Measurements from ENCODE around the gene CCDC97. TPM values are rescaled to one million over a fixed set of nuclear protein-coding genes. Genes with fewer than 3 reads are reported as not detected.

The CCDC97 gene
- total RNA-seq, 2 experiments from 2014 or later, result 15.0 to 36.6 TPM

GRCh38 chr19:41324231-41324702, 14.3 kb downstream of the CCDC97 start:
- no peaks in the 10 kb centered on the region for H3K9me2 ChIP-seq (ENCODE audit: insufficient read depth, low read length)
- peaks cover 51% of the 10 kb centered on the region for H3K4me1 ChIP-seq (ENCODE audit: insufficient read depth, low read length, poor library complexity, severe bottlenecking)
- POLR2A ChIA-PET, result interaction anchor here (0.5 to 0.6 kb wide), 2 partner anchors 24 to 27 kb away, joined by 3 read pairs; no protein-coding TSS in a partner anchor
- TSS peak; percentile 77 for BruUV-seq (replicated peaks)
- H3K36me3 ChIP-seq (ENCODE audit: insufficient read depth, low read length), result peaks cover 61% of the 10 kb centered on the region
- H3K27ac ChIP-seq (ENCODE audit: low read depth, low read length, poor library complexity, severe bottlenecking), result peak overlapping the region; percentile 79
- intact Hi-C loops (cut with micrococcal nuclease; ENCODE audit: unreplicated experiment), result no loop called here
- no peak for TF ChIP-seq CTCF (conservative IDR thresholded peaks at IDR 0.05; ENCODE audit: low read length)
- no peak for TF ChIP-seq EZH2phosphoT487 (IDR thresholded peaks at IDR 0.05; ENCODE audit: borderline replicate concordance, low read depth, low read length)
- CTCF ChIA-PET (ENCODE audit: unreplicated experiment), result no interaction called here
- H2AFZ ChIP-seq (ENCODE audit: low read length), result no peak overlapping the region
- no peaks in the 10 kb centered on the region; the same call in 1 of the 2 replicates for H4K20me1 ChIP-seq (ENCODE audit: insufficient read depth, low read length)
- H3K79me2 ChIP-seq (ENCODE audit: insufficient read depth, low read depth, low read length), result no peaks in the 10 kb centered on the region
- no peaks in the 10 kb centered on the region for H3K9me3 ChIP-seq (ENCODE audit: low read length)
- no peak overlapping the region for H3K4me3 ChIP-seq (ENCODE audit: low read depth, low read length, poor library complexity, severe bottlenecking)
- no peak for DNase-seq (ENCODE audit: low spot score)
- no peak overlapping the region for H3K4me2 ChIP-seq (ENCODE audit: low read length)

GRCh38 chr19:41324921-41325639, 15.1 kb downstream of the CCDC97 start:
- Histone ChIP-seq H3K4me1 (ENCODE audit: insufficient read depth, low read length, poor library complexity, severe bottlenecking) (peaks cover 53% of the 10 kb centered on the region), H3K4me2 (ENCODE audit: low read length) (peak overlapping the region; percentile 88; the same call in 1 of the 2 replicates), H3K27ac (ENCODE audit: low read depth, low read length, poor library complexity, severe bottlenecking) (peak overlapping the region; percentile 79), H3K79me2 (ENCODE audit: insufficient read depth, low read depth, low read length) (no peaks in the 10 kb centered on the region), H3K4me3 (ENCODE audit: low read depth, low read length, poor library complexity, severe bottlenecking) (no peak overlapping the region), H3K9me3 (ENCODE audit: low read length) (no peaks in the 10 kb centered on the region), H3K36me3 (ENCODE audit: insufficient read depth, low read length) (peaks cover 57% of the 10 kb centered on the region), H2AFZ (ENCODE audit: low read length) (no peak overlapping the region), H3K9me2 (ENCODE audit: insufficient read depth, low read length) (no peaks in the 10 kb centered on the region), H4K20me1 (ENCODE audit: insufficient read depth, low read length) (no peaks in the 10 kb centered on the region; the same call in 1 of the 2 replicates)
- CTCF ChIA-PET (ENCODE audit: unreplicated experiment), result no interaction called here
- DNase-seq (ENCODE audit: low spot score), result no peak
- POLR2A ChIA-PET, result no interaction called here
- intact Hi-C loops (cut with micrococcal nuclease; ENCODE audit: unreplicated experiment), result no loop called here
- TF ChIP-seq EZH2phosphoT487 (IDR thresholded peaks at IDR 0.05; ENCODE audit: borderline replicate concordance, low read depth, low read length) (no peak), CTCF (conservative IDR thresholded peaks at IDR 0.05; ENCODE audit: low read length) (no peak)
- no TSS peak for BruUV-seq (replicated peaks)

GRCh38 chr19:41325640-41325946, 15.6 kb downstream of the CCDC97 start:
- no peak overlapping the region for H3K4me3 ChIP-seq (ENCODE audit: low read depth, low read length, poor library complexity, severe bottlenecking)
- no peak for DNase-seq (ENCODE audit: low spot score)
- peak overlapping the region; percentile 88; the same call in 1 of the 2 replicates for H3K4me2 ChIP-seq (ENCODE audit: low read length)
- CTCF ChIA-PET (ENCODE audit: unreplicated experiment), result no interaction called here
- POLR2A ChIA-PET, result no interaction called here
- H3K27ac ChIP-seq (ENCODE audit: low read depth, low read length, poor library complexity, severe bottlenecking), result peak overlapping the region; percentile 79
- no peaks in the 10 kb centered on the region for H3K79me2 ChIP-seq (ENCODE audit: insufficient read depth, low read depth, low read length)
- H3K9me2 ChIP-seq (ENCODE audit: insufficient read depth, low read length), result no peaks in the 10 kb centered on the region
- intact Hi-C loops (cut with micrococcal nuclease; ENCODE audit: unreplicated experiment), result no loop called here
- no peak overlapping the region for H2AFZ ChIP-seq (ENCODE audit: low read length)
- H3K36me3 ChIP-seq (ENCODE audit: insufficient read depth, low read length), result peaks cover 57% of the 10 kb centered on the region
- TF ChIP-seq EZH2phosphoT487 (IDR thresholded peaks at IDR 0.05; ENCODE audit: borderline replicate concordance, low read depth, low read length) (no peak), CTCF (conservative IDR thresholded peaks at IDR 0.05; ENCODE audit: low read length) (no peak)
- H3K4me1 ChIP-seq (ENCODE audit: insufficient read depth, low read length, poor library complexity, severe bottlenecking), result peaks cover 53% of the 10 kb centered on the region
- no TSS peak for BruUV-seq (replicated peaks)
- no peaks in the 10 kb centered on the region for H3K9me3 ChIP-seq (ENCODE audit: low read length)
- no peaks in the 10 kb centered on the region; the same call in 1 of the 2 replicates for H4K20me1 ChIP-seq (ENCODE audit: insufficient read depth, low read length)
